GM18526 (cell line): Measurements from ENCODE around the gene BICC1.

Experiments
- POLR2A ChIP-seq: IDR thresholded peaks from 3 replicates; pipeline ENCODE4 v1.6.1; 2011; ENCODE audit not compliant: insufficient read length; ENCODE audit errors: extremely low read depth

Gene BICC1

DNA sequence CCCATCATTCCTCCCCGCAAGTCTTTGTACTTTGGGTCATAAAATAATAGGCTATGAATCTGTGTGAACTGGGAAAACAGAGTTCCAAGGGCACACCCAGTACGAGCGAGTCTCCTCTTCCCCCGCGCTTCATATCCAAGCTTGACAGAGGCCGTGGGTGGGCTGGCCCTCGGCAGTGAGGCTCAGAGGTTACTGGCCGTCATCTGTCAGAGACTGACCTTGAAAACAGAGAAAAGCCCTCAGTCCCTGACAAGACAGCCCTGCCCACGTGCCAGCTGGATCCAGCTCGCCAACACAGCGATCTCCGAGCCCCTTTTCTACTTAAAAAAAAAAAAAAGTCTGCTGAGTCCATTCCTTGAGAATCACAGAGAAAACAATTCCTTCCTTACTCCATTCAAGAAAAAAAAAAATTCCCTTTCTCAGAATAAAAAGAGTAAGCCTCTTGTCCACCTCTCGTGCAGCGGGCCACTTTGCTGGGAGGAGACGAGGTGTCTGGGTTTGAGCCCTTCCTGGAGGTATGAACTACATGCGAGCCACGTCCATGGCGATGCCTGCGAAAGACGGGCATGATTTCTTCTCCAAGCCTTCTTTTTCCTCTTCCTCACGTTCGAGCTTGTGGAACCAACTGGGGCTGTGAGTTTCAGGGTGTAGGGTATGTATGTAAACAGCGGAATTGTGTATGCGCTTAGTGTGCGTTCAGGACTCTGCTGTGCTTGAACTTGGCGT, 744 bp upstream of the BICC1 start:
- no peak for TF ChIP-seq POLR2A

DNA sequence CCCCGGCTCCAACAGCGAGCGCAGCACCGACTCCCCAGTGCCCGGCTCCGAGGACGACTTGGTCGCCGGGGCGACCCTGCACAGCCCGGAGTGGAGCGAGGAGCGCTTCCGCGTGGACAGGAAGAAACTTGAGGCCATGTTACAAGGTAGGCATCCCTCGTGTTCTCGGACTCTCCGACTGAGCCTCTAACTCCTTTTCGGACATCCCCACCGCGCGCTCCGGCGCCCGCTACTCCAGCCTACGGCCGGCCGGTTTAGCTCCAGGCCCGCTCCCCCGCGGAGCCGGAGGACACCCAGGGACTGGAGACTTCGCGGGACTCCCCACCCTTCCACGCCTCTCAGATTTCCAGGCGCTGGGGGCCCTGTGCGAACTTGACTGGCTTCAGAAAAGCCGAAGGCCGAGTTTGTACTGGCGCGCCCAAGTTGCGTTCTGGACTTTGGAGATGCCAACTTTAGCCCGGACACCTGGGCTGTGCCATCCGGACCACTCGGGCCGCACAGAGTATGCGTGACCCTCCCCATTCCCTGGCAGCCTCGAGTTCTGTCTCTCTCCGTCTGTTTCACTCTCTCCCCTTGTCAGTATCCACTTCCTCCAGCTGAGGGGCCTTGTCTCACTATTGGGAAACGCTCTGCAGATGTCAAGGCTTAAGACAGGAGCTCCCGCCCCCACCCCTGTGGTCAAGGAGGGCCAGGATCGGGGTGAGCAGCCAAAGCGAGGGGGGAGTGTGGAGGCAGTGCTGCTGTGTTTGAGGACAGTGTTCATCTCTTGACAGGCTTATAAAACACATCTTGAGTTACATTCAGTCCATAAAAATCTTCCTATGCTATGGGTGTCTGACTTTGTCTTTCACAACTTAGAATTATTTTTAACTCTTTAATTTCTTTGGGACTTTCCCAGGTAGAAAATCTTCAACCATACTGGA, 777 bp downstream of the BICC1 start:
- no peak for TF ChIP-seq POLR2A

DNA sequence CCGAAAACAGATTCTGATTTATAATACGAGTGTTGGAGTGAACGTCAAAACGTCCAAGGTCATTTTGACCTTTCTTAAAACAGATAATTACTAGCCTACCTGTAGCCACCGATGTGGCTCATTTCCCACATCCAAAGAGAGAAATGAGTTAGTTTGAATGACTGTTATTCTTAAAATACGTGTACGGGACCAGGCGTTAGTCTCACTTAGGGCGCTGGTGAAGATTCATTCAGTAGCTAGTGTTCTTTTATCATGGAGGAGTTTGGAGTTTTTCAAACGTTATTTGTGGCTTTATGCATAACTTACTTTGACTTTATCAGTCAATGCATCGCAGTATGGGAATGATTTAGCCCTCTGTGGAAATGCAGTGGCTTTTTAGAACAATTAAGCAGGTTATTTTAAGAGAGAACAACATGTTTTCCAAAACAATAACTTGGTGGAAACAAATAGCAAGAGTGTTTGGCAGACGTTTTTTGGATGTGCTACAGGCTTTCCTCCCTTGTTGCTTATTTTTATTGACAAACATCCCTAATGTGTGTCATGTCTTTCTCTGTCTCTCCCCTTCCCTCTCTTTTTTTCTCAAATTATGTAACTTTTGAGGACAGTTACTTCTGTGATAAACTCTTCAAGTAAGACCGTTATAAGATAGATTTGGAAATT, 1.6 kb downstream of the BICC1 start:
- no peak for TF ChIP-seq POLR2A

DNA sequence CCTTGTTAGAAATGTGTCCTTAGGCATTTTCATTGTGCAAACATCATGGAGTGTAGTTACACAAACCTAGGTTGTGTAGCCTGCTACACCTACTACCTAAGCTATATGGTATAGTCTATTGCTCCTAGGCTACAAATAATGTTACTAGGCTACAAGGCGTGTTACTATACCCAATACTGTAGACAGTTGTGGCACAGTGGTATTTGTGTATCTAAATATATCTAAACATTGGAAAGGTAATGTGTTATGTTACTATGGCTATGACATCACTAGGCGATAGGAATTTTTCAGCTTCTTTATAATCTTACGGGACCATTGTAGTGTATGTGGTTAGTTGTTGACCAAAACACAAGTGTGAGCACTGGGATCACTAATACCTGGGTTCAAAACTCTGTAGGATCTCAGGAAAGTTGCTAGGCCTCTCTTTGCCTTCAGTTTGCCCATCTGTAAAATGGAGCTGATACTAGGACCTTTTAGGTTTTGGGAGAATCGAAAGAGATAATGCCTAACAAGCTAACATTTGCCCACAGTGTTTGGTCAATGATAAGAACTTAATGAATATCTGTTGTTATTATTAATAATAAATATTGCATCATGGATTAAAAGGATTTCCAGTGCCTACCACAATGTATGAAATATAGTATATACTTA, 2.7 kb downstream of the BICC1 start:
- no peak for TF ChIP-seq POLR2A

DNA sequence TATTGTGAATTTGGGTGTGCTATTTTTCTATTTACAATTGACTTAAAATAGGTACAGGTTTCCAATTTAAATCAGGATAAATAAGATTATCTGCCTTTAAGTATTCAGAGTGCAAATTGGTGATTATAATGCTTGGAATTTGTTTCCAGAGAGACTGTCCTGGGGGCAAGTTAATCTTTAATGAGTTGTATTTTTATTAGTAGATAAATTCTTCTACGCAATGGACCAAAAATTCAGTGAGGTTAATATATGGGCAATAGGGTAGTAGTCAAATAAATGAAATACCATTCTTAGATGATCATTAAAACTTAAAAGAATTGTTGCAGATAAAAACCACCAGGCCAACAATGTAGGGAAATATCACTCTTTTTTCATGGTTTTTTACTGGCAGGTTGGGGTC, 3.4 kb downstream of the BICC1 start:
- TF ChIP-seq POLR2A = no peak

DNA sequence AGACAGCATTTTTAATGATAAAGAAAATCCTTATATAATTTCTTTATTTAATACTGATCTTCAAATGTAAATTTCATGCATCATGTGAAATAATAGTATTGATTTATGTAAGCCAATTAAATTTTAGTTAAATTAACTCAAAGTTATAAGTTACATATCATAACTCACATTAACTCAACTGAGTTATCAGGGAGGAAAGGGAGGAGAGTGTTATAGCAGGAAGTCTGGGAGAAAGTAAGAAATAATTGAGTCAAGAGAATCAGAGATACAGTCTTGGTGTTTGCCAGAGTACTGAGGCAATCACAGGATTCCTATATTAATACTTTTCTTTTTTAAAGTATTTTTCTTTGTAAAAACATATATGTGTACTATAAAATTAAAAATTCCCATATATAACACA, 4.0 kb downstream of the BICC1 start:
- no peak for TF ChIP-seq POLR2A

DNA sequence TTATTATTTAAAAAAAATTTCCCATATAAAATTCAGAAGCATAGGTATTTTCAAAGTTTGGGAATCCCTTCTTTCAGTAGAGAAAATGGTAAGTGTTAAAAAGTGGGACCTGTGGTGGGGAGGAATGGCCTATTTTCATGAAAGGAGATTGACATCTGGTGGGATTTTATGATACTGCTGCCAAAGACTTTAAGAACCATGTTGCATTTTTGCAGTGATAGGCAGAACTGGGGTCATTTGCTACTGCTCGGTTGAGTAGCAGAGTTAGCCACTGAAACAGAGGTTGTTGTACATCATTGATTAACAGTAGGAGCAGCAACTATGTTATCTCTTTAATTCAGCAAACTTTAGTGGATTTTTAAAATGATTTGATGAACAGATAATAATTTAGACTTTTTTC, 4.4 kb downstream of the BICC1 start:
- no peak for TF ChIP-seq POLR2A

DNA sequence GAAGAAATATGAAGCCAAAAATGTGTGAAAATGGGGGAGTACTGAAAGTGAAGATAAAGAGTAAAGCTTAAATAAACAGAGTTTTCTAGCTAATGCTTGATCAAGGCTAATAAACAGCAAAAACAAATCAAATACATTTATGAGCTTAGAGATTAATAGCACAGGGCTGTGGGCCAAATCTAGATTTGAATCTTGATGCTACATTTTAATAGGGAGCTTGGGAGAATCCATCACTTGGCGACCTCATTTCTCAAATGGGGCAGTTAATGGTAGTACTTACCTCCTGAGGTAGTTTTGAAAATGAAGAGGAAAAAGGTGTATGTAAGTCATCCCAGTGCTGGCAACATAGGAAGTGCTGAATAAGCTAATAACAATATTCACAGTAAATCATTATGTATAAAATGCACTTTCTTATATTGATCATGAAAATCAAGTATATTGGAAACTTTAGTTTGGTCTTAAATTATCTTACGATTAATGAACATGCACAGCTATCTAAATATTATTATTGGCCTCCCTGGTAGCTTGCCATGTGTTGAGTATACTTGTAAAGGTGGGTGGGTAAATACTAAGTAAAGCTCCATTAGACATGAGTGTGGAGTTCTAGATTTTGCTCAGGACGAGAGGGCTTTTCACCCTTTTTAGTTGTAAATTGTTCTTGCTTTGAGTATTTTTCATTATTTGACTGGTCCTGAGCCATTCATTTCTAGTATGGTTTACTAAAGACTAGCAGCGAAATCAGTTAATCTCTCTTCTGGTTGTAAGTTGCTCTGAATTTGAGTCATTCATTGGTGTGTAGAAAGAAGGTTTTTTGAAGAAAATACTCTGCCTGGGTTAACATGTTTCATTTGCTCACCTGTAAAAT, 5.1 kb downstream of the BICC1 start:
- TF ChIP-seq POLR2A = no peak

DNA sequence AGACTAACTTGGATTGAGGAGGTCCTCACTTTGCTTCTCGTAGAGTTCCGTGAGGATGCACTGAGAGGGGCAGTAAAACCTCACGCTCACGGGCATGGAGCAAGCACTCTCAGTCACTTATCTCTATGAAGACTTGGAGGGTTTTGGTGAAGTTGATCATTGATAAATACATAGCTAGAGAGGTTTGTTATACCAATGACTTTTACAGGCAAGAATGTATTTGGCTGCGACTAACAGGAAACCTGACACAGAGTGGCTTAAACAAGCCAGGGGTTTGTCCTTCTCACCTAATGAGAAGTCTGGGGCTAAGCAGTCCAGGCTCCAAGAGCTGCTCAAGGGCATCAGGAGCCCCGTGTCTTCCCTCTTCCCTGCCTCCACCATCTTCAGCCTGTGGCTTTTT, 6.1 kb downstream of the BICC1 start:
- TF ChIP-seq POLR2A = no peak

DNA sequence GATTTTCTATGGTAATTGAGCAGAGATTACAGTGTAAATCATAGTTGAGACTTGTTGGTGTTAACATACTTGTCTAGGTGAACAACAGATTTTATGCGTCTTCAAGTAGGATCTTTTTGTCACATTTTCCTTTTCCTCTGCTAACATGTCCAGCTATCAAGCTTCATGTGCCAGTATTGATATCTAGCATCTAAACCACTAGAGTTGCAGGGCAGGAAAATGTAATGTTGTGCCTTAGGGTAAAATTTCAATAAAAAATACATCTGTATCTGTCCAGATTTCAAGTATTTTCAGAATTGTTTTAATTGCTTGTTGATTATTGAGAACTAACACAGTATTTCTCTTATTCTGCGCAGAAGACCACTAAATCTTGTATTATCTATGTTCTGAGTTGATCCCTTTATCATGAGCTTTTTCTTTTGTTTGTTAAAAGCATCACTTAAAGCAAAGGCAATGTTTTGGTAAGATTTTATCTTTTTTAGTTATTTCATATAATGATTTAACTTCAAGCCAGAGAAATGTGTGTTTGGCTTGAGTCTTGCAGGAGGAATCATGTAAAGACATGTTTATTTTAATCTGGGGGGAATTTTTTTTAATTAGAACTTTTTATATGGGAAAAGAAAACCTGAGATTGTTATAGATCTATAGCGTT, 16.5 kb downstream of the BICC1 start:
- no peak for TF ChIP-seq POLR2A

DNA sequence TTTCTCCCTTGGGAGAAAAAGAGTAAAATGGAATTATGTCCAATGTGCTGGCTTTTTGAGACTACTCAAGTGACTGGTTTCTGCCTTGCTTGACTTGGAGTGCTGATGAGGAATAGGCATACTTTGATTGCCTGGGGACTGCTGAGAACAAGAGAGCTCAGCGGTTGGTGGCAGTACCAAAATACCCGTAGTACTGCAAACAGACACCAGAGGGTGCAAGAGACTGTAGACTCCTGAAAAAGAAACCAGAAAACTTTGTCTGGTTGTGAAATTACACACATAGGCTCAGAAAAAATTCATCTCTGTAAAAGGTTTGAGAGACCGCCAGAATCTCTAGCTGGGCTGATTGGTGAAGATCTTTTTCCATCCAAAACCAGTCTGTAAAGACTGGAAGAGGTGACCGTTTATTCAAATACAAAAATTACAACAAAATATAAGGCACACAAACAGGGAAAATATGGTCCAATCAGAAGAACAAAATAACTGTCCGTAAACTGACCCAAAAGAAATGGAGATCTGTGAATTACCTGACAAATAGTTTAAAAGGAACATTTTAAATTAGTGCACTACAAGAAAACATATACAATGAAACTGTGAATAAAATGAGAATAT, 18.5 kb downstream of the BICC1 start:
- TF ChIP-seq POLR2A = no peak

DNA sequence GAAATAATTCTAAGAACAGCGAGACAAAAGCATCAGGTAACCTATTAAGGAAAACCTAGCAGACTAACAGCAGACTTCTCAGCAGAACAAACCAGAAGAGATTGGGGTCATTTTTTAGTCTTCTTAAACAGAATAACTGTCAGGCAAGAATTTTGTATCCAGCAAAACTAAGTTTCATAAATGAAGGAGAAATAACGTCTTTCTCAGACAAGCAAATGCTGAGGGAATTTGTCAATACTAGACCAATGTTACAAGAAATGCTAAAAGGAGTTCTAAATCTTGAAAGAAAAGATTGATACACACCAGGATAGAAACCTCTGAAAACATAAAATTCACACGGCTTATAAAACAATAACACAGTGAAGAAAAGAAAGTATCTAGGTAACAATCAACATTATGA, 22.6 kb downstream of the BICC1 start:
- TF ChIP-seq POLR2A = no peak

DNA sequence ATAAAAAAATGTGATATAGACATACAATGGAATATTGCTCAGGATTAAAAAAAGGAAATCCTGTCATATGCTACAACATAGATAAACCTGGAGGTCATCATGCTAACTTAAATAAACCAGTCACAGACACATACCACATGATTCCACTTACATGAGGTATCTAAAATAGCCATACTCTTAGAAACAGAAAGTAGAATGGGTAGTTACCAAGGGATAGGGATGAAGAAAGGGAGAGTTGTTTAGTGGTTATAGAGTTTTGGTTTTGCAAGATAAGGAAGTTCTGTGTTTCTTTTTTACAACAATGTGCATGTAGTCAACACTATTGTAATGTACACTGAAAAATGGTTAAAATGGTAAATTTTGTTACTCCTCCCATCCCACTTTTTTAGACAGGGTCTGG, 30.5 kb downstream of the BICC1 start:
- TF ChIP-seq POLR2A = no peak

DNA sequence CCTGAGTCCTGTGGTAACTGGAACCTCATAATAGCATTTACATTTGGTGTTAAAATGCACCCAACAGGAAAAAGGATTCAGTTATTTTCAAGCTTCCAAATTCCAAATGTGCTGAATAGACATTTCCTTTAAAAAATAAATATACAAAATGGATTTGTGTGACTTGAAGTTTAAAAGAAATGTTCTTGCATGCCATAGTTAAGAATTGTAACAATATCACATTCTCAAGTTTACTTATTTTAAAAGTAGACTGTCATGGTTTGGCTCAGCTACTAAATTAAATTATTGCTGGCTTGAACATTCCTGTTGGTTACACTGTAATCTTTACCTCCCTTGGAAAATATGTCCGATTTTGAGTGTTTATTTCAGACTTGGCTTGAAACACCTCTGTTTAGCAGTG, 31.5 kb downstream of the BICC1 start:
- no peak for TF ChIP-seq POLR2A
